H1 (cell line): ENCODE measurements around the gene DUSP9. TPM values are rescaled to one million over a fixed set of nuclear protein-coding genes. Genes with fewer than 3 reads are reported as not detected.
"Not testable (repeated sequence)": the region's sequence is repeated elsewhere in the genome, so short reads cannot be mapped to it uniquely, and the experiment has no call there.

Source experiments
- CTCF ChIA-PET: fragments of 300-600 bp; sonication (Branson Sonifier 250); formaldehyde crosslinking; loops from one replicate; lab custom pipeline; 2021; ENCODE audit not compliant: partially characterized antibody; lab: Charles Lee
- POLR2A ChIA-PET: fragments of 300-600 bp; sonication (Branson Sonifier 250); formaldehyde crosslinking; loops from one replicate; lab custom pipeline; 2021; ENCODE audit warnings: inconsistent platforms; ENCODE audit not compliant: partially characterized antibody; lab: Charles Lee
- DNase-seq, 2 experiments: peaks; one replicate each; pipeline versions ENCODE4 v3.0.0 to v3.0.0-alpha.2; 2010 to 2022; ENCODE audit warnings: low spot score in 2 of 2, low read depth in 1 of 2, mixed read lengths in 1 of 2
- FAIRE-seq: peaks from 2 replicates; lab custom pipeline; 2011; peaks lifted over from hg19 to GRCh38; lab: Jason Lieb, UNC
- H2AFZ ChIP-seq: 2 replicates; pipeline ENCODE4 v1.8.1; 2012; ENCODE audit warnings: low read length, inconsistent platforms
- H2AK5ac ChIP-seq: 2 replicates; pipeline ENCODE4 v1.6.1; 2013; ENCODE audit warnings: low read depth, low read length
- H2BK120ac ChIP-seq: replicated peaks from 2 replicates; pipeline ENCODE3; 2013; ENCODE audit warnings: low read depth, low read length, inconsistent platforms
- H2BK12ac ChIP-seq: 2 replicates; pipeline ENCODE4 v1.6.1; 2013; ENCODE audit warnings: low read depth, low read length
- H2BK15ac ChIP-seq: 2 replicates; pipeline ENCODE4 v1.6.1; 2013; ENCODE audit warnings: low read length
- H2BK20ac ChIP-seq: 2 replicates; pipeline ENCODE4 v1.6.1; 2013; ENCODE audit warnings: low read length
- H2BK5ac ChIP-seq: 2 replicates; pipeline ENCODE4 v1.6.1; 2013; ENCODE audit warnings: low read depth, low read length
- H3K14ac ChIP-seq: 2 replicates; pipeline ENCODE4 v1.6.1; 2013; ENCODE audit warnings: inconsistent platforms; ENCODE audit not compliant: insufficient read length
- H3K18ac ChIP-seq: 2 replicates; pipeline ENCODE4 v1.6.1; 2013; ENCODE audit warnings: low read length; ENCODE audit errors: extremely low read depth
- H3K23ac ChIP-seq: 2 replicates; pipeline ENCODE4 v1.6.1; 2013; ENCODE audit warnings: inconsistent platforms; ENCODE audit not compliant: insufficient read length
- H3K23me2 ChIP-seq: 2 replicates; pipeline ENCODE4 v1.6.1; 2013; ENCODE audit warnings: low read depth, low read length
- H3K27ac ChIP-seq: 2 replicates; pipeline ENCODE4 v1.6.1; 2011; ENCODE audit warnings: low read depth, low read length, inconsistent platforms
- H3K27me3 ChIP-seq, 4 experiments: replicated peaks in 1 of 4; 1 replicate in 1 of 4; 2 replicates in 3 of 4; pipeline versions ENCODE4 v1.6.1 to v1.8.1; 2011 to 2013; ENCODE audit warnings: low read length in 3 of 4, mild to moderate bottlenecking in 3 of 4, inconsistent platforms in 2 of 4, mixed read lengths in 2 of 4, moderate library complexity in 1 of 4; ENCODE audit not compliant: control insufficient read depth in 3 of 4, insufficient read depth in 3 of 4; ENCODE audit errors: extremely low read depth in 1 of 4
- H3K36me3 ChIP-seq, 4 experiments: 2 replicates each; pipeline versions ENCODE4 v1.6.1 to v1.8.1; 2011 to 2013; ENCODE audit warnings: mild to moderate bottlenecking in 4 of 4, low read length in 3 of 4, moderate library complexity in 2 of 4, control low read depth in 1 of 4, inconsistent platforms in 1 of 4; ENCODE audit not compliant: insufficient read depth in 4 of 4, control insufficient read depth in 2 of 4
- H3K4ac ChIP-seq: replicated peaks from 2 replicates; pipeline ENCODE3; 2013; ENCODE audit warnings: low read length, low read depth, mixed read lengths, inconsistent platforms; ENCODE audit not compliant: insufficient read length
- H3K4me1 ChIP-seq, 4 experiments: replicated peaks in 1 of 4; 1 replicate in 1 of 4; 2 replicates in 3 of 4; pipeline versions ENCODE4 v1.6.1 to v1.8.1; 2011 to 2013; ENCODE audit warnings: low read length in 3 of 4, inconsistent platforms in 2 of 4, mixed read lengths in 1 of 4; ENCODE audit not compliant: insufficient read depth in 4 of 4, control insufficient read depth in 3 of 4
- H3K4me2 ChIP-seq, 2 experiments: 2 replicates each; pipeline versions ENCODE4 v1.6.1 to v1.8.1; 2011 to 2013; ENCODE audit warnings: low read depth in 2 of 2, low read length in 2 of 2, control low read depth in 1 of 2, inconsistent platforms in 1 of 2, mild to moderate bottlenecking in 1 of 2; ENCODE audit not compliant: insufficient read depth in 1 of 2
- H3K4me3 ChIP-seq, 4 experiments: fragments of 200-600, 300-600 bp in 1 of 4; sonication (generic), shearing (Covaris generic), sonication (Bioruptor Twin) in 1 of 4; 2 replicates each; pipeline versions ENCODE4 v1.5.1 to v1.8.1; 2011 to 2016; ENCODE audit warnings: low read length in 4 of 4, low read depth in 3 of 4, control low read depth in 2 of 4, inconsistent platforms in 2 of 4, mild to moderate bottlenecking in 2 of 4, mixed read lengths in 1 of 4, moderate library complexity in 1 of 4; ENCODE audit not compliant: insufficient read depth in 2 of 4; ENCODE audit errors: extremely low read depth in 1 of 4
- H3K56ac ChIP-seq: replicated peaks from 2 replicates; pipeline ENCODE3; 2013; ENCODE audit warnings: low read depth, mild to moderate bottlenecking, mixed read lengths, low read length, inconsistent platforms; ENCODE audit not compliant: insufficient read length
- H3K79me1 ChIP-seq: 2 replicates; pipeline ENCODE4 v1.6.1; 2013; ENCODE audit warnings: low read depth, low read length, control low read depth
- H3K79me2 ChIP-seq, 2 experiments: 2 replicates each; pipeline versions ENCODE4 v1.6.1 to v1.8.1; 2012 to 2013; ENCODE audit warnings: low read length in 2 of 2, mild to moderate bottlenecking in 2 of 2, inconsistent platforms in 1 of 2; ENCODE audit not compliant: insufficient read depth in 2 of 2, control insufficient read depth in 1 of 2
- H3K9ac ChIP-seq, 4 experiments: replicated peaks in 1 of 4; 1 replicate in 1 of 4; 2 replicates in 3 of 4; pipeline versions ENCODE4 v1.6.1 to v1.8.1; 2011 to 2013; ENCODE audit warnings: low read depth in 3 of 4, low read length in 3 of 4, control low read depth in 2 of 4, mild to moderate bottlenecking in 2 of 4, moderate library complexity in 2 of 4, inconsistent platforms in 1 of 4; ENCODE audit errors: extremely low read depth in 1 of 4
- H3K9me3 ChIP-seq, 2 experiments: 2 replicates each; pipeline versions ENCODE4 v1.6.1 to v1.8.1; 2012 to 2013; ENCODE audit warnings: mild to moderate bottlenecking in 2 of 2, moderate library complexity in 2 of 2, control low read depth in 1 of 2, inconsistent platforms in 1 of 2, low read depth in 1 of 2, low read length in 1 of 2, mixed read lengths in 1 of 2; ENCODE audit not compliant: insufficient read depth in 2 of 2
- H4K20me1 ChIP-seq, 2 experiments: replicated peaks in 1 of 2; 2 replicates each; pipeline versions ENCODE3 to v1.8.1; 2011 to 2013; ENCODE audit warnings: inconsistent platforms in 2 of 2, low read length in 2 of 2, mild to moderate bottlenecking in 1 of 2; ENCODE audit not compliant: insufficient read depth in 2 of 2, control insufficient read depth in 1 of 2
- H4K5ac ChIP-seq: 2 replicates; pipeline ENCODE4 v1.6.1; 2013; ENCODE audit warnings: low read length, low read depth, mixed read lengths, inconsistent platforms; ENCODE audit not compliant: insufficient read length
- H4K8ac ChIP-seq: 2 replicates; pipeline ENCODE4 v1.8.0; 2013; ENCODE audit warnings: mild to moderate bottlenecking, moderate library complexity, low read length, inconsistent platforms; ENCODE audit not compliant: insufficient read depth; ENCODE audit errors: extremely low read depth
- H4K91ac ChIP-seq: replicated peaks from 2 replicates; pipeline ENCODE3; 2013; ENCODE audit warnings: low read length, mixed read lengths, inconsistent platforms; ENCODE audit not compliant: insufficient read length
- POLR2A ChIP-seq, 2 experiments: IDR thresholded peaks; 1 replicate in 1 of 2; 2 replicates in 1 of 2; pipeline ENCODE4 v1.6.1; 2011; ENCODE audit warnings: low read depth in 2 of 2, low read length in 2 of 2, mild to moderate bottlenecking in 2 of 2; ENCODE audit errors: control extremely low read depth in 1 of 2
- WGBS, 2 experiments: shearing (Covaris generic) in 1 of 2; methylation state at CpG; one replicate each; pipeline versions ENCODE4 v1.1.6 to v1.1.7; 2013 to 2015; ENCODE audit warnings: low lambda C conversion rate in 2 of 2, mixed read lengths in 2 of 2, inconsistent platforms in 1 of 2, low coverage in 1 of 2, missing lambda C conversion rate in 1 of 2; ENCODE audit not compliant: insufficient replicate concordance in 2 of 2, insufficient coverage in 1 of 2, insufficient read length in 1 of 2; ENCODE audit errors: extremely low coverage in 1 of 2, missing lambda C conversion rate in 1 of 2; 5-methylcytosine and 5-hydroxymethylcytosine counted together
- polyA plus RNA-seq, 7 experiments: library from polyadenylated mRNA; depleted of rRNA in 3 of 7; stranded (reverse) in 5 of 7; unstranded in 2 of 7; fragments of >200 nt in 5 of 7; fragments of 200-250 nt in 2 of 7; gene quantifications; 1 replicate in 5 of 7; 2 replicates in 1 of 7; 4 replicates in 1 of 7; pipeline versions ENCODE4 v1.2.1 to v1.2.3, GENCODE V29; 2011 to 2013; ENCODE audit warnings: missing spikeins in 2 of 7, mixed read lengths in 2 of 7
- total RNA-seq: library from RNA; stranded (reverse); fragmentation: NEBNext Ultra II Directional; extraction: Animal tissue kit (Norgen Biotek cat#: 25700); gene quantifications from 2 replicates; pipeline ENCODE4 v1.2.1, GENCODE V29; 2021

The DUSP9 gene
- total and polyA plus RNA-seq, 2 of the 8 experiments (the other 6 are each of a cell fraction or from before 2014, with no cell fraction given), result 0.80 to 1.1 TPM

DNA sequence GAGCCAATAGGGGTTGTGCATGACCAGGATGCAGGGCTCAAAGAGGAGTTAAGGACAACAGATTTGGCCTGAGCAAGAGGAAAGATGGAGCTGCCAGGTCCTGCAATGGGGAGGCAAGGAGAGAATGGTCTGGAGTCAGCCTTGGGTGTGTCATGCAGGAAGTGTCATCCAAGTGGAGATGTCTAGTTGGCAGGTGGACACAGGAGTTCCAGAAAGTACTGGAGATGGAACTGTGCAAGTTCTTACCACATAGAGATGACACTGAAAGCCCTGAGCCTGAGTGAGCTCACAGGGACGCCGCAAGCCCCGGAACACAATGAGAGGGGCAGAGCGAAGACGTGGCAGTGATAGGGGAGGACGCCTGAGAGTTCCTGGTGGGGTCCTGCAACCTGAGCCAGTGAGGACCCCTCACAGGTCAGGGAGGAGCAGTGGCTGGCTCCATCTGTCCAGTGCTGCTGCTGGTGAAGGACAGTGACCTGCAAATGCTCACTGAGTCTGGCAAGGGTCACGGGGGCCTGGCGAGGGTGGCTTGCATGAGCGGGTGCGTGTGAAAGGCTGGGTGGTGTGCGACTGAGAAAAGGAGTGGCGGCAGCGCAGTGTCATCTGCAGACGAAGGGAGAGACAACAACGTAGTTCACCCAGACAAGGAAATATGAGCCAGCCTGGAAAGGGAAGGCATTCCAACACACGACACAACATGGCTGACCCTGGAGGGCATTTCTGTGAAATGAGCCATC is 50.2 kb downstream of the DUSP9 start:
- H4K8ac ChIP-seq, H4K5ac ChIP-seq, H2AK5ac ChIP-seq, H2AFZ ChIP-seq, H3K23me2 ChIP-seq, H3K27ac ChIP-seq, H3K4me1 ChIP-seq, H3K79me1 ChIP-seq, H3K9ac ChIP-seq, FAIRE-seq, H3K23ac ChIP-seq, H2BK12ac ChIP-seq, H2BK20ac ChIP-seq, DNase-seq, H3K9me3 ChIP-seq, H2BK5ac ChIP-seq, H3K4me3 ChIP-seq, H2BK15ac ChIP-seq, H3K79me2 ChIP-seq, H2BK120ac ChIP-seq, H3K18ac ChIP-seq, H4K20me1 ChIP-seq, H3K4me2 ChIP-seq, H3K14ac ChIP-seq, H3K27me3 ChIP-seq, H4K91ac ChIP-seq, H3K56ac ChIP-seq, H3K4ac ChIP-seq: not testable (repeated sequence)
- TF ChIP-seq POLR2A (IDR thresholded peaks at IDR 0.05; ENCODE audit: control extremely low read depth in 1 of 2, low read depth in 2 of 2, low read length in 2 of 2), result 0 out of 3 replicates have a peak, but pooled peaks of 1 of the 2 experiments have one; percentile 12
- 98% methylated on average over 11 of the region's 16 CpGs; no CpG with 5 or more reads in 1 of the 2 experiments for whole genome bisulfite sequencing, 2 experiments
- ChIA-PET POLR2A (interaction anchor here (1.5 kb wide), 1 partner anchor 11 kb away, joined by 6 read pairs; no protein-coding TSS in a partner anchor), CTCF (interaction anchor here (2.3 kb wide), 1 partner anchor 10 kb away, joined by 10 read pairs; the partner anchor contains the start of gene SLC6A8)
- peaks cover 0 to 29% (median 13%) of the 10 kb centered on the region in 4 experiments; a peak in 6 of 8 replicates for H3K36me3 ChIP-seq
